ENCODE results near the gene TCF23.

DNA sequence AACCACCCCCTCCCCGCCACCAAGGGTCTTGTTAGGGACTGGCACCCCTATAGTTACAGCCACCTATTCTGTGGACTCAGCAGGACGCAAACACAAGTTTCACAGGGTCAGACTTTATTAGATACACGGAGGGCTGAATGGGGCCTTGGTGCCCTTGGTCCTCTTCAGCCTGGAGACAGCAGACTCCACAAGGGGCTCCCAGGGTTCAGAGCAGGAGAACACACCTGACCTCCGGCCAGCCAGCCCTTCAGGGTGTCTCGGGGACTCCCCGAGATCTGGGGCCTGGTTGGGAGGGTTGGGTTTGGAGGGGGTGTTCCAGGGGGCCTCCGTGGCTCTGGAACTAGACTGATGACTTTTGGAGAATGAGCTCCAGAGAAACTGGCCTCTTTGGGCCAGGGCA lies 12.1 kb upstream of the TCF23 start:
- TF ChIP-seq RAD21 (IDR thresholded peaks at IDR 0.05; ENCODE audit: low read length) (no peak), POLR2A (IDR thresholded peaks at IDR 0.05; ENCODE audit: low read depth, low read length) (no peak)
- TF ChIP-seq, protein P1, sequence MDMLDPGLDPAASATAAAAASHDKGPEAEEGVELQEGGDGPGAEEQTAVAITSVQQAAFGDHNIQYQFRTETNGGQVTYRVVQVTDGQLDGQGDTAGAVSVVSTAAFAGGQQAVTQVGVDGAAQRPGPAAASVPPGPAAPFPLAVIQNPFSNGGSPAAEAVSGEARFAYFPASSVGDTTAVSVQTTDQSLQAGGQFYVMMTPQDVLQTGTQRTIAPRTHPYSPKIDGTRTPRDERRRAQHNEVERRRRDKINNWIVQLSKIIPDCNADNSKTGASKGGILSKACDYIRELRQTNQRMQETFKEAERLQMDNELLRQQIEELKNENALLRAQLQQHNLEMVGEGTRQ (IDR thresholded peaks at IDR 0.05; ENCODE audit: low read depth, low read length), result no peak
- TF ChIP-seq, protein P2, sequence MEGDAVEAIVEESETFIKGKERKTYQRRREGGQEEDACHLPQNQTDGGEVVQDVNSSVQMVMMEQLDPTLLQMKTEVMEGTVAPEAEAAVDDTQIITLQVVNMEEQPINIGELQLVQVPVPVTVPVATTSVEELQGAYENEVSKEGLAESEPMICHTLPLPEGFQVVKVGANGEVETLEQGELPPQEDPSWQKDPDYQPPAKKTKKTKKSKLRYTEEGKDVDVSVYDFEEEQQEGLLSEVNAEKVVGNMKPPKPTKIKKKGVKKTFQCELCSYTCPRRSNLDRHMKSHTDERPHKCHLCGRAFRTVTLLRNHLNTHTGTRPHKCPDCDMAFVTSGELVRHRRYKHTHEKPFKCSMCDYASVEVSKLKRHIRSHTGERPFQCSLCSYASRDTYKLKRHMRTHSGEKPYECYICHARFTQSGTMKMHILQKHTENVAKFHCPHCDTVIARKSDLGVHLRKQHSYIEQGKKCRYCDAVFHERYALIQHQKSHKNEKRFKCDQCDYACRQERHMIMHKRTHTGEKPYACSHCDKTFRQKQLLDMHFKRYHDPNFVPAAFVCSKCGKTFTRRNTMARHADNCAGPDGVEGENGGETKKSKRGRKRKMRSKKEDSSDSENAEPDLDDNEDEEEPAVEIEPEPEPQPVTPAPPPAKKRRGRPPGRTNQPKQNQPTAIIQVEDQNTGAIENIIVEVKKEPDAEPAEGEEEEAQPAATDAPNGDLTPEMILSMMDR (conservative IDR thresholded peaks at IDR 0.05; ENCODE audit: low read depth, low read length), result no peak
